ENCODE measurements around the gene NLRP1.
A peak's percentile ranks its signal among the peaks of the same experiment; 100 is the strongest.
"Not testable (repeated sequence)": the region's sequence is repeated elsewhere in the genome, so short reads cannot be mapped to it uniquely, and the experiment has no call there.

NLRP1 gene

DNA sequence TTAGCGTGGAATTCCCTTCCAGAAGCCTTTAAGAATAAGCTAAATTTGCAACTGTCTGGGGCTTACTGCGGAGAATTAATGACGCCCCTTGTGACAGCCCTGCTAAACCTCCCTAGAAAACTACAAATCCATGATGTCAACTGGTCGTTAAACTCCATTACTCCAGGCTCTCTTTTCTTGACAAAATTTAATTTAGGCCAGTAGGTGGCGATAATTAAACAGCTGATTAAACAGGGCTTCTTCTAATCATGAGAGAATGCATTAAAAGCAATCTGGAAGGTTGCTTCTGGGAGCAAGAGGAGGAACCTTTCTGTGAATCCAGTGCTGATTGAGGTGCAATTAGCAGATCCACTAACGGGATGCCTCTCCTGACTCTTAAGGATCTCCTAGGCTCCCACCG, 8.1 kb upstream of the NLRP1 start:
- in situ Hi-C loops (cut with HindIII; ENCODE audit: low pct_ligation_motif_present, low pct_unique_long_range_greater_than_20kb, low sequenced_read_pairs): no loop called here
- peak; percentile 62 for DNase-seq

DNA sequence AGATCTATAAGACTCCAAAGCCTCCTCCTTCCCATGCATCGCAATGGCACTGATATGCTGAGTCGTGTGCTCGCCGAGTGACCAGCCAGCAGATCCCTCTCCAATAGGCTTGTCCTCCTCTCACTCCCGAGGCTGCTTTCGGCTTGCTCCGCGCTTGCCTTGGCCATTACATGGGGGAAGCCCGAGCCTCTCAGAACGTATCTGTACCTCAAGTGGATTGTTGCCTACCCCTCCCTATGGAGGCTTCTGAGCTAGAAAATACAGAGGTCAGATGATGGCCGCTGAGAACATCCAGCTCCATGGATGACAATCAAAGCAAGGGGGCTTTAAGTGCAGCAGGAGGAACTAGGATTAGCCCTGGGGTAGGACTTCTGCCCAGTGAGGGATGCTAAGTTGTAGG, 7.7 kb upstream of the NLRP1 start:
- in situ Hi-C loops (cut with HindIII; ENCODE audit: low pct_ligation_motif_present, low pct_unique_long_range_greater_than_20kb, low sequenced_read_pairs): no loop called here
- DNase-seq: no peak

DNA sequence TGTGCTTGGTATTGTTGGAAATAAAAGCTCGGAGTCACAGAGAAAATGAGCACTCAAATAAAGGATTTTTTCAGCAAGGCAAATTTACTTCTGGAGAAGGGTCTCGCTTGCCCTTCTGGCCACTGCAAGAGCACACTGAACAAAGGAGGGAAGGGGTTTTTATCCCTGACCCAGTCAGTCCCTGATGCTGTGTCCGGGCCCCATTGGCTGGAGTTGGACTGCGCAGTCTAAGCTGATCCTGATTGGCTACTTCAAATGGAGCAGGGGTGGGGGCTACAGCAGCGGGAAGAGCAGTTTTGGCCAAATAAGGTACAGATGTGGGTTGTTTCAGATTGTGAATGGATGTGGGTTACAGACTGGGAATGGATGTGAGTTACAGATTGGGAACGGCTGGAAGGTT, 4.3 kb upstream of the NLRP1 start:
- no peak for DNase-seq
- in situ Hi-C loops (cut with HindIII; ENCODE audit: low pct_ligation_motif_present, low pct_unique_long_range_greater_than_20kb, low sequenced_read_pairs): no loop called here

DNA sequence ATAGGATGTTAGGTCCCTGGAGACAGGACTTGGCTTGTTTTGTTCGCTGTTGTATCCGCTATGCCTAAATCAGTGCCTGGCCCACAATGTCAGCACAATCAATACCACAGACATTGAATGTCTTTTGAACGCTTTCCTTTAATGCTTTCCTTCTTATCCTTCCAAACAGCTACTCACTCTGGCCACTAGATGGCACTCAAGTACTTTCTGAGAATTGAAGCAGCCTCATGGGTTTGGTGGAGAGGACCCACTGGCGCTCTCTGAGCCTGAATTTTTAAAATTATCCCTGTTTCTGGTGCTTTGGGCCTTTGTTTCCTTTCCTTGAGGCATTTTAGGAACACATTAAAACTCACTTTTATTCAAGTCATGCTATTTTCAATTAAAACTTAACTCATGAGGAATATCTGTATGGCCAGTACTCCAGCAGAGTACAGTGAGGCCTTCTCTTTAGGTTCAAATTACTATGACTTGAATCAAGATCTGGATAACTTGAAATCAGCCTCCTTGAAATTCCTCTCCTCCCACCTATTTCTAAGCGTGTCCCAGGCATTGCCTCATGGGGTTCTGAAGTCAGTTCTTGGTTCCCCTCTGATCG, 3.2 kb upstream of the NLRP1 start:
- DNase-seq: peak; percentile 79
- in situ Hi-C loops (cut with HindIII; ENCODE audit: low pct_ligation_motif_present, low pct_unique_long_range_greater_than_20kb, low sequenced_read_pairs): no loop called here

DNA sequence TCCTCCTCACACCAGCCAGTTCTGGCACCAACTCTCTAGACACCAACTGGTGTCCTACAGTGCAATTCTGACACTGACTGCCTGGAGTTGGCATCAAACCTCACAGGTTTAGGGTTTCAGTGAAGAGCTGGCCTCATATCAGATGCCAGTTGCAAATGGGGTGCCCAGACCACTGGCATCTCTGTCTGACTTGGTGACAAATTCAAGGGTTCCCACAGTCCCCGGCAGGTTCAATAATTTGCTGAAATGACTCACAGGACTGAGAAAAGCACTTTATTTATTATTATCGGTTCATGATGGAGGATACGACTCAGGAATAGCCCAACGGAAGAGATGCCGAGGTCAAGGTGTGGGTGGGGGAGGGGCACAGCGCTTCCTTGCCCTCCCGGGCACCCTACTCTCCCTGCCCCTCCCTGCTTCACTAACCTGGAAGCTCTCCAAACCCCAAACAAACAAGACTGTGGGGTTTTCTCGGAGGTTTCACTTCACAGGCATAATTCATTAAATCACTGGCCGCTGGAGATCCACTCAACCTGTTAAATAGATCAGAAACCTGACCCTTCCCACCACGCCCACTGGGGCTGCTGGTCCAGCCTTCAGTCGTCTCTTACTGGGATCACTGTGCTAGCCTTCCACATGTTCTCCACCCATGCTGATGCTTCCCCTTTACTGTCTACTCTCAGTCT, 1.7 kb upstream of the NLRP1 start:
- in situ Hi-C loops (cut with HindIII; ENCODE audit: low pct_ligation_motif_present, low pct_unique_long_range_greater_than_20kb, low sequenced_read_pairs): no loop called here
- peak; percentile 60 for DNase-seq

DNA sequence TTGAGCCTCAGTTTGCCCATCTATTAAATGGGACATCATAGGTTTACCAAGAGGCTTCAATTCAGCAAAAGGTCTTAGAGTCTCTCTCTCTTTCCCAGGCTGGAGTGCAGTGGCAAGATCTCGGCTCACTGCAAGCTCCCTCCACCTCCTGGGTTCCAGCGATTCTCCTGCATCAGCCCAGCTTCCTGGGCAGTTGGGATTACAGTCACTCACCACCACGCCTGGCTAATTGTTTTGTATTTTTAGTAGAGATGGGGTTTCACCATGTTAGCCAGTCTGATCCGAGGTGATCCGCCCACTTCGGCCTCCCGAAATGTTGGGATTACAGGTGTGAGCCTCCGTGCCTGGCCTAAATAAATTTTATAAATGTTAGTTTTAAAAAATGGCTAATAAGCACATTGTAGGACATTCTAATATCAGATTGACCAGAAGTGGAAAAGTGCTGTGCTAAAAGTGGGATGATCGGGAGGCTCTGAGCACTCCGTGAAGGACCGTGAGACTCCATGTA, 1.0 kb upstream of the NLRP1 start:
- in situ Hi-C loops (cut with HindIII; ENCODE audit: low pct_ligation_motif_present, low pct_unique_long_range_greater_than_20kb, low sequenced_read_pairs): no loop called here
- DNase-seq: no peak

DNA sequence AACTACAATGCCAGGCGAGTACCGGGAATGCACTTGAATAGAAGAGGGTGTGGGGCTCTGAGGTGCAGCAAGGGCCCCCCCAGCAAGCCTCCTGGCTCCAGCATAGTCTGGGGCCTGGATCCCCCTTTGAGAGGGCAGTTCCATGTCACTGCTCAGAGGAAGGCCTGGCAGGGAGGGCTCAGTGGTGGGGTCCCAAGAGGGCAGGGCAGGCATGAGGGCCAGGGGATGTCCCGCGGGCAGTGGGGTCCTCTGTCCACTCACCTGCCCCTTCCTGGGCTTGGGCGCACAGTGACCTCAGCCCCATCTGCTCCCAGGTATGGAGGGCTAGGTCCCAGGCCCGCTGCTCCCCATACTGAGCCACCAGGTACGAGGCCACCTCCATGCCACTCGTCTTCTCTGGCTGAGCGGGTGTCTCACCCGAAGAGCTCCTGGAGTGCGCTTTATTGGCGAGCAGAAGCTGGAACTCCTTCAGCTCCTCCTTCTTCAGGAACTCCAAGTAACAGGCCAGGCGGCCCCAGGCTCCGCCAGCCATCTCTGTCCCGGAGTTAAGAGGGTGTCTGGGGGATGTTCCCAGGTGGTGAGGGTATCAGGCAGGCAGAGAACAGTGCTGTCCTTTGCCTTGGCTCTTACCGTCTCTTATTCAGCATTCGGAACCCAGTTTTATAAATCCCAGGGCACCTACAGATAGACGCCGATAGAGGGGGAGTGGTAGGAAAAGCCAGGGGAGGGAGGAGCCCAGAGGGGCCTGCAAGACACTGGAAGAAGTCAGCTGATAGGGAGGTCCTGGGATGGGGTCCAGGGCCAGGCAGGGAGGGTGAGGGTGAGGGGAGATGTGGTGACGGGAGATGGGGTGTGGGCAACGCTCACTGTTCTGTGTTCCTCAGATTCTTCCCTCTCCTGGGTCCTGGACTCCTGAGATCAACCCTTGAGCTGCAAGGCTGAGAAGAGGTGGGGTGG, 605 bp downstream of the NLRP1 start:
- DNase-seq: no peak
- in situ Hi-C loops (cut with HindIII; ENCODE audit: low pct_ligation_motif_present, low pct_unique_long_range_greater_than_20kb, low sequenced_read_pairs): no loop called here

DNA sequence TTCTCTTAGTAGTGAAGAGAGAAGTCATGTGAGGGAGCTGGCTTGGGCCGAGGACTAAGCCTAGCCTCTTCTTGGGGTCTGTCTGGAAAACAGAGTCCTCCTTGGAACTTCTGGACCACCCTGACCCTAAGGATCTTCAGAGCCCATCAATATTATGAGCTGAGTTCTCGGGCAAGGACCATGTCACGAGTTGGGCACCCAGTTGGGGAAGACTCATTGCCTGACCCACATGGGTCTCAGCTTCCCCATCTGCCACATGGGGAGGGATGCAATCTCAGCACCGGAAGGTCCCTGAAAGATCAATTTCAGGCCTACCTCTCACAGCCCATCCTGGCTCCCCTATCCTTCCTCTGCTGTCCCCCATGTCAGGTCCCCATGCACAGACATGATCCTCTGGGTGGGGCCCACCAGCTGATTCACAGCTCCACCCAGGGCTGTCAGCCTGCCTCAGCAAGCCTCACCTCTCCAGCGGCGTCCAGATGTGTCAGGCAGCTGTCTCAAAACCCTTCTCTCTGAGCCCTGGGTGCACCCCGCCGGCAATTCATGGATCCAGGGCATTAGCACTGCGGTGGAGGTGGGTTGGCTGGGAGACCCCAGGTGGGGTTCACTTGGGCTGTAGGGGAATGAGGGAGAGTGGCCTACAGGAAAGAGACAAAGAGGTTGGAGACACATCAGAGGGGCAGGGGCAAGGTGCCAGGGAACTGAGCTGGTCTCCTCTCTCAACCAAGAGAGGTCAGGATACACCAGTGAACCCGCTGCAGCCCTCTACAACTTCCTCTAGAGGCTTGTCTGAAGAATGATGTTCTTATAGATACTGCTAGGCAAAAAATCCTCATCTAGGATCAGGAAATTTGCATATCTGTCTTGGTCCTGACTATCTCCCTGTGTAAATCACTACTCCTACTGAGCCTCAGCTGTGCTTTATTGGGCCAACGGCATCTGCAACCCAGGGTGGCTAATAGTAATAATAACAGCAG, 1.8 kb downstream of the NLRP1 start:
- in situ Hi-C loops (cut with HindIII; ENCODE audit: low pct_ligation_motif_present, low pct_unique_long_range_greater_than_20kb, low sequenced_read_pairs): no loop called here
- DNase-seq: no peak

DNA sequence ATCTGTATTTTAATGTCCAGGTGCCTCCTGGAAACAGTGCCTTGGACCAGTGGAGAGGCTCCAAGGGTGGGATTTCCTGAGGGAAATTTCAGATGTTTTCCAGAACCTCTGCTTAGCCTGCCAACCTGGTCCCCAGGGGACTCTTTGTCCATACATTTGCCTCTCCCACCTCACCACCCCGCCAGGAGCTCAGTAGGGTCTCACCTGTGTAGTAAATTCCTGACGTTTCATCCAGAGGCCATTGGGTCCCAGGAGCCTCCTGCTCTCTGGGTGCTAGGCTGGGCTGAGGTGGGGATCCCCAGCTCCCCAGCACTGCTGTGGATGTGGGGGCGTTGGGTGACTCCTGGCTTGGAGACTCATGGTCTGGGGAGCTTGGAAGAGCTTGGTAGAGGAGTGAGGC, 2.7 kb downstream of the NLRP1 start:
- in situ Hi-C loops (cut with HindIII; ENCODE audit: low pct_ligation_motif_present, low pct_unique_long_range_greater_than_20kb, low sequenced_read_pairs): no loop called here
- DNase-seq: no peak

DNA sequence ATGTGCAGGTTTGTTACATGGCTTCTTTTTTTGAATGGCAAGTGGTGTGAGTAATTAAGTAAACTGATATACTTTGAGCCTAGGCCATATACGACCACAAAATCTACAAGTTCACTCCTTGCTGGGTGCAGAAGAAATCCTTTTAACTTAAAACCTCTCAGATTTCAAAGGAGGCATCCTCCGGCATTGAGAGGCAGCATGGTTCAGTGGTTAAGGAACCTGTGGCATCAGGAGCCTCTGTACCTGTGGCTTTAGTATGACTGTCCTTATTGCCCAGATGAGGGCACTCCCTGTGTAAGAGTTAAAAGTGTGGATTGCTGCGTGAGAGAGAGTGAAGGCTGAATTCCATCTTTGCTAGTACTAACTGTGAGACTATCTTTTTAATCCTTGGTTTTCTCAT, 3.3 kb downstream of the NLRP1 start:
- in situ Hi-C loops (cut with HindIII; ENCODE audit: low pct_ligation_motif_present, low pct_unique_long_range_greater_than_20kb, low sequenced_read_pairs): no loop called here
- no peak for DNase-seq

DNA sequence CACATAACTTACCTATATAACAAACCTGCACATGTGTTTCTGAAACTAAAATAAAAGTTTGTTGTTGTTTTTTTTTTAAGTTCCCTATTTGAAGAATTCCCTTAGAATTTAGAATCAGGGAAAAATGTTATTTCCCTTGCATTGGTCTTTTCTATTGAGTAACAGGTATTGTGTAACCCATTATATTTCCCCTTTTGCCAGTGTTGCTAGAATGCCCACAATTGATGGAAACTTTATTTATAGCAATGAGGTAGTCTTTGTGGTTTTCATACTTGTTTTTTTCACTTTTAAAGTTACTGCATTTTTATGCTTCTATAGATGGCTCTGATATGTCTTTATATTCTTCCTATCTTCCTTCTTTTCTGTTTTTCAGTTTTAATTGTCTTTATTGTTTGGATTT, 3.9 kb downstream of the NLRP1 start:
- in situ Hi-C loops (cut with HindIII; ENCODE audit: low pct_ligation_motif_present, low pct_unique_long_range_greater_than_20kb, low sequenced_read_pairs): no loop called here
- DNase-seq: no peak

DNA sequence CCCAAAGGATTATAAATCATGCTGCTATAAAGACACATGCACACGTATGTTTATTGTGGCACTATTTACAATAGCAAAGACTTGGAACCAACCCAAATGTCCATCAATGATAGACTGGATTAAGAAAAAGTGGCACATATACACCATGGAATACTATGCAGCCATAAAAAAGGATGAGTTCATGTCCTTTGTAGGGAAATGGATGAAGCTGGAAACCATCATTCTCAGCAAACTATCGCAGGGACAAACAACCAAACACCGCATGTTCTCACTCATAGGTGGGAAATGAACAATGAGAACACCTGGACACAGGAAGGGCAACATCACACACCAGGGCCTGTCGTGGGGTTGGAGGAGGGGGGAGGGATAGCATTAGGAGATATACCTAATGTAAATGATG, 5.5 kb downstream of the NLRP1 start:
- in situ Hi-C loops (cut with HindIII; ENCODE audit: low pct_ligation_motif_present, low pct_unique_long_range_greater_than_20kb, low sequenced_read_pairs); DNase-seq: not testable (repeated sequence)

DNA sequence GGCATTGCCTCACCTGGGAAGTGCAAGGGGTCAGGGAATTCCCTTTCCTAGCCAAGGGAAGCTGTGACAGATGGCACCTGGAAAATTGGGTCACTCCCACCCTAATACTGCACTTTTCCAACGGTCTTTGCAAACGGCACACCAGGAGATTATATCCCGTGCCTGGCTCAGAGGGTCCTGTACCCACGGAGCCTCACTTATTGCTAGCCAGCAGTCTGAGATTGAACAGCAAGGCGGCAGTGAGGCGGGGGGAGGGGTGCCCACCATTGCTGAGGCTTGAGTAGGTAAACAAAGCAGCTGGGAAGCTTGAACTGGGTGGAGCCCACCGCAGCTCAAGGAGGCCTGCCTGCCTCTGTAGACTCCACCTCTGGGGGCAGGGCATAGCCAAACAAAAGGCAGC, 11.3 kb downstream of the NLRP1 start:
- DNase-seq; in situ Hi-C loops (cut with HindIII; ENCODE audit: low pct_ligation_motif_present, low pct_unique_long_range_greater_than_20kb, low sequenced_read_pairs): not testable (repeated sequence)

DNA sequence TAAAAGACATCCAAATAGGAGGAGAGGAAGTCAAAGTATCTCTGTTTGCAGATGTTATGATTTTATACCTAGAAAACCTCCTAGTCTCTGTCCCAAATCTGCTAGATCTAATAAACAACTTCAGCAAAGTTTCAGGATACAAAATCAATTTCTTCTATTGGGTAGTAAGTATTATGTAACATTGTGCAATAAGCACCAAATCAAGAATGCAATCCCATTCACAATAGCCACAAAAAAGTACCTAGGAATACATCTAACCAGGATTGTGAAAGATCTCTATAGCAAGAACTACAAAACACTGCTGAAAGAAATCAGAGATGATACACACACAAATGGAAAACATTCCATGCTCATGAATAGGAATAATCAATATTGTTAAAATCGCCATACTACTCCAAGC, 13.0 kb downstream of the NLRP1 start:
- in situ Hi-C loops (cut with HindIII; ENCODE audit: low pct_ligation_motif_present, low pct_unique_long_range_greater_than_20kb, low sequenced_read_pairs): no loop called here
- DNase-seq: no peak

DNA sequence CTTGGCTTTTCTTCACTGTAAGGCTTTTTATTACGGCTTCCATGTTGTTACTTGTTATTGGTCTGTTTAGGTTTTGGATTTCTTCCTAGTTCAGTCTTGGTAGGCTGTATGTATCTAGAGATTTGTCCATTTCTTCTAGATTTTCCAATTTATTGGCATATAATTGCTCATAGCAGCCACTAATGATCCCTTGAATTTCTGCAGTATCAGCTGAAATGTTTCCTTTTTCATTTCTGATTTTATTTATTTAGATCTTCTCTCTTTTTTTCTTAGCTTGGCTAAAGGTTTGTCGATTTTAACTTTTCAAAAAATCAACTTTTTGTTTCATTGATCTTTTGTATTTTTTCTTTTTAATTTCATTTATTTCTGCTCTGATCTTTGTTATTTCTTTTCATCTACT, 18.5 kb downstream of the NLRP1 start:
- in situ Hi-C loops (cut with HindIII; ENCODE audit: low pct_ligation_motif_present, low pct_unique_long_range_greater_than_20kb, low sequenced_read_pairs): no loop called here

DNA sequence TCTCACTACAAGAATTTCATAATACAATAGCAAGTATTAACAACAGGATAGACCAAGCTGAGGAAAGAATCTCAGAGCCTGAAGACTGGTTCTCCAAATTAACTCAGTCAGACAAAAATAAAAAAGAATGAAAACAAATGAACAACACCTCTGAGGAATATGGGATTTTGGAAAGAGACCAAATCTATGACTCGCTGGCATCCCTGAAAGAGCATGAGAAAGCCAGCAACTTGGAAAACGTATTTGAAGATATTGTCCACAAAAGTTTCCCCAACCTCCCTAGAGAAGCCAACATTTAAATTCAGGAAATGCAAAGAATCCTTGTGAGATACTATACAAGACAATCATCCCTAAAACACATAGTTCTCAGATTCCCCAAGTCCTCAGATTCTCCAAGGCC, 20.9 kb downstream of the NLRP1 start:
- in situ Hi-C loops (cut with HindIII; ENCODE audit: low pct_ligation_motif_present, low pct_unique_long_range_greater_than_20kb, low sequenced_read_pairs): no loop called here
- DNase-seq: no peak

More for the DNA sequence above, 18.5 kb downstream of the NLRP1 start:
- no peak for DNase-seq

DNA sequence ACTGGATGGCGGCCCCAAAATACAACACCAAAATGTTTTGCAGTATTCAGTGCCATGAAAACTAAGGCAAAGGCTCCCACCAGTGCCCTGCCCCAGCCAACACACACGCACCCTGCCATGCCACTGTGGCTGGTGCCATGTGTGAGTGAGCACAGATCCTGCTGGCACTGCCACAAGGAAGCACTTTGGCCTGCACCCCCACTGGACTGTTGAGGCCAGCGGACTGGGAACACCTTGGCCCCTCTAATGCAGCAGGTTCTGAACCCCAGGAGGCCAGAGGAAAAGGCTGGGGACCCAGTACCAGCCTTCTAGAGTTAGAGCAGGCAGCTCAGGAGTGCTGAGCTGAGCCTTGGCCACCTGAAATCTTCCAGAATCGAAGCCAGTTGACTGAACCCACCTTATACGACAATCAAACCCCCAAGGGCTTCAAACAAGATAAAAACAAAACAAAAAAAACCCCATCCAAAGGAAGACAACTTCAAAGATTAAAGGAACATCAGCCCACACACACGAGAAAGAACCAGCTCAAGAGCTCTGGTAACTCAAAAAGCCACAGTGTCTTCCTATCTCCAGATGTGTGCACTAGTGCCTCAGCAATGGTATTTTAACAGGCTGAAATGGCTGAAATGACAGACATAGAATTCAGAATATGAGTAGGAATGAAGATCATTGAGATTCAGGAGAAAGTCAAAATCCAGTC, 21.5 kb downstream of the NLRP1 start:
- in situ Hi-C loops (cut with HindIII; ENCODE audit: low pct_ligation_motif_present, low pct_unique_long_range_greater_than_20kb, low sequenced_read_pairs): no loop called here
- no peak for DNase-seq
